C4-2B (cell line): ENCODE data around the gene CDC42BPA.

ENCODE experiments used
- H3K27ac ChIP-seq: fragments of 450-650 bp; 2 replicates; pipeline ENCODE4 v1.5.1; 2017
- ZFX ChIP-seq: fragments of 450-650 bp; IDR thresholded peaks from 2 replicates; pipeline ENCODE4 v1.6.1; 2017
- TF ChIP-seq, protein P1 (sequence below): fragments of 450-650 bp; conservative IDR thresholded peaks from 2 replicates; pipeline ENCODE4 v1.5.1; 2017; ENCODE audit warnings: mild to moderate bottlenecking

The CDC42BPA gene

GRCh38 chr1:226978432-226979114 is 339.7 kb downstream of the CDC42BPA start:
- TF ChIP-seq ZFX = no peak
- TF ChIP-seq, protein P1, sequence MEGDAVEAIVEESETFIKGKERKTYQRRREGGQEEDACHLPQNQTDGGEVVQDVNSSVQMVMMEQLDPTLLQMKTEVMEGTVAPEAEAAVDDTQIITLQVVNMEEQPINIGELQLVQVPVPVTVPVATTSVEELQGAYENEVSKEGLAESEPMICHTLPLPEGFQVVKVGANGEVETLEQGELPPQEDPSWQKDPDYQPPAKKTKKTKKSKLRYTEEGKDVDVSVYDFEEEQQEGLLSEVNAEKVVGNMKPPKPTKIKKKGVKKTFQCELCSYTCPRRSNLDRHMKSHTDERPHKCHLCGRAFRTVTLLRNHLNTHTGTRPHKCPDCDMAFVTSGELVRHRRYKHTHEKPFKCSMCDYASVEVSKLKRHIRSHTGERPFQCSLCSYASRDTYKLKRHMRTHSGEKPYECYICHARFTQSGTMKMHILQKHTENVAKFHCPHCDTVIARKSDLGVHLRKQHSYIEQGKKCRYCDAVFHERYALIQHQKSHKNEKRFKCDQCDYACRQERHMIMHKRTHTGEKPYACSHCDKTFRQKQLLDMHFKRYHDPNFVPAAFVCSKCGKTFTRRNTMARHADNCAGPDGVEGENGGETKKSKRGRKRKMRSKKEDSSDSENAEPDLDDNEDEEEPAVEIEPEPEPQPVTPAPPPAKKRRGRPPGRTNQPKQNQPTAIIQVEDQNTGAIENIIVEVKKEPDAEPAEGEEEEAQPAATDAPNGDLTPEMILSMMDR = no peak

DNA sequence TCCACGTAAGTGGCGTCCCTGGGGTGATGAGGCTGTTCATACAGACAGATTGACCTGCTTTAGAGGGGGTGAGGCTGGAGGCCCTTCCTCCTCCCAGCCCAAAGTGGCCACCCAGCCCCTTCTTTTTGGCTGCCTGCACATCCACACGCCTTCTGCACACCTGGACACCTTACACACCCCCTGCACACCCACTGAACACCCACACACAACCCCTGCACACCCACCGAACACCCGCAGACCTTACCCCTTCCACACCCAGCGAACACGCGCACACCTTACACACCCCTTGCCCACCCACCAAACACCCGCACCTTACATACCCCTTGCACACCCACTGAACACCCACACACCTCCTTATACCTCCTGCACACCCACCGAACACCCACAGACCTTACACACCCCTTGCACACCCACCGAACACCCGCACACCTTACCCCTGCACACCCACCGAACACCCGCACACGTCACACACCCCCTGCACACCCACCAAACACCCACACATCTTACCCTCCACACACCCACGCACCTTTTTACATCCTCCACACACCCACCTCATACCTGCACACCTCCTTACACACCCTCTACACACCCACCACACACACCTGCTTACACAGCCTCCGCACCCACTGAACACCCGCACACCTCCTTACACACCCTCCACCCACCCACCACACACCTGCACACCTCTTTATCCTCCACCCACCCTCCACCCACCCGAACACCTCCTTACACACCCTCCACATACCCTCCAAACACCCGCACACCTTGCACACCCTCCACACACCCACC is 340.5 kb downstream of the CDC42BPA start:
- H3K27ac ChIP-seq = no peak overlapping the region
- TF ChIP-seq, protein P1 = no peak
- no peak for TF ChIP-seq ZFX

More at GRCh38 chr1:226978432-226979114, 339.7 kb downstream of the CDC42BPA start:
- H3K27ac ChIP-seq = no peak overlapping the region

DNA sequence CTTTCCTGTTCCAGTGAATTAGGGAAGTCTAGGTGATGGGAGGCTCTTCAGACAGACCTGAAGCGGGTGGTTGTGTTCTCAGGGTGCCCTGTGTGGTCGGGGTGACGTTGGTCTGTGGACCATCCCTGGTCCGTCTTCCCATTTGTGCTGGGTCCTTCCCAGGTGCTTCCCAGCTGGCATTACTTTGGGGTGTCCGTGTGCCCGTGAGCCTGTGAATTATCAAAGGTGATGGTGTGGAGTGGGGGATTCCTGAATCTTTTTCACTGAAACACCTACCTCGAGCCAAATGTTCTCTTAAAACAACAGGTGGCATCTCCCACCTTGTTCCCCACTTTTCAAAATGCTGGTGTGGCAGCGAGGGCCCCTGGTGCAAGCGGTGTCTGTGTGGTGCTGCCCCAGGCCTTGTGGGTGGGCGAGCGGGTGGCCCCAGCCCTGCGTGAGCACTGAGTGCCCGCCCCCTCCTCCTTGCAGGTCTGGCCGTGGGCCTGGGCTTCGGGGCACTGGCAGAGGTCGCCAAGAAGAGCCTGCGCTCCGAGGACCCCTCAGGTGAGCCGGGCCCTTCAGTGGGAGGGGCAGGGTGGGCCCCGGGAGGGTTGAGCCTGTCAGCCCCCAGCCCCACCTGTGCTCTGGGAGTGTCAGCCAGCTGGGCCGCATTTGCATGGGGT is 341.2 kb downstream of the CDC42BPA start:
- TF ChIP-seq, protein P1 = no peak
- TF ChIP-seq ZFX = no peak

GRCh38 chr1:226976276-226976977 is 341.9 kb downstream of the CDC42BPA start:
- no peak overlapping the region for H3K27ac ChIP-seq
- TF ChIP-seq, protein P1 = no peak
- no peak for TF ChIP-seq ZFX

More for the DNA sequence above, 341.2 kb downstream of the CDC42BPA start:
- no peak overlapping the region for H3K27ac ChIP-seq

- TF ChIP-seq ZFX = no peak
- TF ChIP-seq, protein P1 = no peak
- H3K27ac ChIP-seq = no peak overlapping the region
These were observed 342.7 kb downstream of the CDC42BPA start for GRCh38 chr1:226975259-226976250.

DNA sequence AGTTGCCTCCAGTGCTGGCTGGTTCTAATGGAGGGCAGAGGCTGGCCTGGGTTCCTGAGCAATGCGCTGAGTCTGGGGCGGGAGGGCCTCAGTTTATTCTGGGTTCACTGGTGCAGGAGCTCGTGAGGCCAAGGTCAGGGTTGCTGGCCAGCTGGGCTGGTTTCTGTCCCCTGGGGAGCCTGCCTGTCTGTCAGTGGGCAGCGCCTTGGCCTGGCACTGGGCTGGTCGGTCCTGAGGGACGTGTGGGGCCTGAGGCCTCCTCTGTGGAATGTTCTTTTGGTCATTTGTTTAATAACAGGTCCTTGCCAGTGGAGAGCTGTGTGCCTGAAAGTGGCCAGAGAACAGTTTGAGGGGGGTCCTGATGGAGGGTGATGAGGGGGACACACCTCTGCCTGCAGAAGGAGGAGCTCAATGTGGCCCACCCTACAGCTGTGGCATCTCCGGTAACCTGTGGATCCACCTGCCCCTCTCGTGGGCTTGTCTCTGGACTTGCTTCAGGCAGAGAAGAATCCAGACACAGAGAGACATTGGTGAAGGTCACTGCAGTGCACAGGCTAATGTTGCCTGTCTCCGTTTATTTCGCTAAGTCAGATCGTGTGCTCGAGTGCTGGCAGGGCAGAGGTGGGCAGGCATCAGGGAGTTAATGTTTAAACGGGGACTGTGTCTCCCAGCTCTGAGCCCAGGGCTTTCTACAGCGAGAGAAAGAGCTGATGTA is 343.6 kb downstream of the CDC42BPA start:
- peak overlapping the region; percentile 46 for H3K27ac ChIP-seq
- TF ChIP-seq, protein P1 = no peak
- no peak for TF ChIP-seq ZFX
